Gastroesophageal sphincter (tissue), 3 donors: ENCODE results near the gene LYPLAL1.
"Not testable (repeated sequence)": the region's sequence is repeated elsewhere in the genome, so short reads cannot be mapped to it uniquely, and the experiment has no call there.

ENCODE experiments used
- POLR2A ChIP-seq, 2 donors: fragments of 450-650 bp; IDR thresholded peaks; one replicate each; pipeline ENCODE4 v1.6.1; 2017; ENCODE audit warnings: antibody characterized with exemption in 2 of 2, mild to moderate bottlenecking in 2 of 2, moderate library complexity in 1 of 2
- POLR2AphosphoS5 ChIP-seq: sonication (generic); formaldehyde crosslinking; IDR thresholded peaks from one replicate; pipeline ENCODE4 v1.6.1; 2017; ENCODE audit warnings: antibody characterized with exemption
- TF ChIP-seq, protein P1 (sequence below), 4 experiments: fragments of 200-600 bp in 2 of 4; fragments of 450-650 bp in 2 of 4; sonication (generic) in 1 of 4; IDR thresholded peaks; one replicate each; pipeline ENCODE4 v1.5.1; 2017 to 2019; ENCODE audit warnings: antibody characterized with exemption in 4 of 4, mild to moderate bottlenecking in 2 of 4, moderate library complexity in 2 of 4

DNA sequence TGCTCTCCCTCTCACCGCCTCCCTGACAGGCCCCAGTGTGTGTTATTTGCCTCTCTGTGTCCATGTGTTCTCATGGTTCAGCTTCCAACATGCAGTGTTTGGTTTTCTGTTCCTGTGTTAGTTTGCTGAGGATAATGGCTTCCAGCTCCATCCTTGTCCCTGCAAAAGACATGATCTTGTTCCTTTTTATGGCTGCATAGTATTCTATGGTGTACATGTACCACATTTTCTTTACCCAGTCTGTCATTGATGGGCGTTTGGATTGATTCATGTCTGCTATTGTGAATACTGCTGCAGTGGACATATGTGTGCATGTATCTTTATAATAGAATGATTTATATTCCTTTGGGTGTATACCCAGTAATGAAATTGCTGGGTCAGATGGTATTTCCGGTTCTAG is 22.2 kb downstream of the LYPLAL1 start:
- TF ChIP-seq, protein P1, sequence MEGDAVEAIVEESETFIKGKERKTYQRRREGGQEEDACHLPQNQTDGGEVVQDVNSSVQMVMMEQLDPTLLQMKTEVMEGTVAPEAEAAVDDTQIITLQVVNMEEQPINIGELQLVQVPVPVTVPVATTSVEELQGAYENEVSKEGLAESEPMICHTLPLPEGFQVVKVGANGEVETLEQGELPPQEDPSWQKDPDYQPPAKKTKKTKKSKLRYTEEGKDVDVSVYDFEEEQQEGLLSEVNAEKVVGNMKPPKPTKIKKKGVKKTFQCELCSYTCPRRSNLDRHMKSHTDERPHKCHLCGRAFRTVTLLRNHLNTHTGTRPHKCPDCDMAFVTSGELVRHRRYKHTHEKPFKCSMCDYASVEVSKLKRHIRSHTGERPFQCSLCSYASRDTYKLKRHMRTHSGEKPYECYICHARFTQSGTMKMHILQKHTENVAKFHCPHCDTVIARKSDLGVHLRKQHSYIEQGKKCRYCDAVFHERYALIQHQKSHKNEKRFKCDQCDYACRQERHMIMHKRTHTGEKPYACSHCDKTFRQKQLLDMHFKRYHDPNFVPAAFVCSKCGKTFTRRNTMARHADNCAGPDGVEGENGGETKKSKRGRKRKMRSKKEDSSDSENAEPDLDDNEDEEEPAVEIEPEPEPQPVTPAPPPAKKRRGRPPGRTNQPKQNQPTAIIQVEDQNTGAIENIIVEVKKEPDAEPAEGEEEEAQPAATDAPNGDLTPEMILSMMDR (IDR thresholded peaks at IDR 0.05) = not testable (repeated sequence)
- TF ChIP-seq POLR2AphosphoS5; POLR2A (IDR thresholded peaks at IDR 0.05): not testable (repeated sequence)
